NB4 (cell line): ENCODE measurements around the gene USP11.

Experiments used
- CTCF ChIP-seq: IDR thresholded peaks from one replicate; pipeline ENCODE4 v1.5.1; 2012; ENCODE audit warnings: low read depth, low read length
- MYC ChIP-seq: IDR thresholded peaks from 2 replicates; pipeline ENCODE4 v1.6.1; 2011; ENCODE audit warnings: low read depth, low read length
- POLR2A ChIP-seq: IDR thresholded peaks from 2 replicates; pipeline ENCODE4 v1.6.1; 2011; ENCODE audit warnings: mild to moderate bottlenecking; ENCODE audit not compliant: insufficient read length; ENCODE audit errors: extremely low read depth

DNA sequence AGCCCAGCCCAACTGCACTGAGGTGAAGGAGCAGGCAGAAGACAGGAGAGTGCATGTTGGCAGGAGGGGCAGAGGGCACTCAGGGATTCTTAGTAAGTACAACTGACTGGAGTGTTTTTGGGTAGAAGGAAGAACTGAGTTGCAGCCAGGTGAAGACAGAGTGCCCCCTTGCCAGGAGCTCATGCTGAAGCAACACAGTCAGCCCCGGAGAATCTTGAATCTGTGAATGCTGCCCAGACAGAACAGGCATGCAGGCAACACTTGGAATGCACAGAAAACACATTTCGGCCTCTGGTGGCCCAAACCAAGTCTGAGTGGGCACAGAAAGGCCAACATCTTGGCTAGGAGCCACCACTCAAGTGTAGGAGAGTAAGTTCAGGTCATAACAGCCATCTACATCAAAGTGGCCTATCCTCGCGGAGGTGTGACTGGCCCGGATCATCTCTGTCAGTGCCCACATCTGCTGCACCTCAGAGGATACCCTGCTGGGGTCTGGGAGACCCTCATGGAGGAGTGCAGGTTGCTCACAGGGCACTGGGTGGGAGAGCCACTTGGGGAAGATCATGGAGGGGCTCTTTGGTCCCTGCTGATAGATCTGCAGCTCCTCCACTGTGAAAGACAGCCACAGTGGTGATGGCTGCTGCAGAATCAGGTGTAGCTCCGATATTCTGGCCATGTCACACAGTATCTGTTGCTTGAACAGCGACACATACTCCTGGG lies 40.4 kb downstream of the USP11 start:
- TF ChIP-seq CTCF, result no peak
- TF ChIP-seq POLR2A, result no peak
- no peak for TF ChIP-seq MYC
